Measurements from ENCODE around the gene SBK3. TPM values are rescaled to one million over a fixed set of nuclear protein-coding genes. Genes with fewer than 3 reads are reported as not detected.
A peak's percentile ranks its signal among the peaks of the same experiment; 100 is the strongest.
"Not testable (repeated sequence)": the region's sequence is repeated elsewhere in the genome, so short reads cannot be mapped to it uniquely, and the experiment has no call there.

SBK3 gene
- total RNA-seq, 3 donors from 2014 or later = 1.3 TPM; not detected in 2

DNA sequence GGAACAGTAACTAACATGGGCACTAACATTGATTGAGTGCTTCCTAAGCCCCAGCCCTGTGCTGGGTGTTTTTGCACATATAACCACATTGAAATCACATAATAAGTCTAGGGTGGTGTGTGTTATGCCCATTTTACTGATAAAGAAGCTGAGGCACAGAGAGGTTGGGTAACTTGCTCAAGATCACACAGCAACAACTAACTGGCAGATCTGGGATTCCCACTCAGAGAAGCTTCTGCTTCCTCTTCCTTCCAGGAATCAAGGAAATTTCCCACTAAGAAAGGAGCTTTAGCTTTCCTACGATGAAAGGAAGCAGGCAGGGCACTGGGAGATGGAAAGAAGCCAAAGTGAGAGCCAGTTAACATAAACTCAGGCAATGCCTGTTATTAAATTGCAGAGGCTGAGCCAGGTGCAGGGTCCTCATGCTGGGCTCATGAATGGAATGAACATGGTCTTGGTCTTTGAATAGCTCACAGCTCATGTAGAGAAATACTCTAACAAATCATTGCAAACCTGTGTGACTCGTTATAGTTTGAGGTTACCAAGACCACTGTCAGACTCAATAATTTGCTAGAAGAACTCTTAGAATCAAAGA is 47.0 kb downstream of the SBK3 start:
- intact Hi-C loops (cut with DNase I; ENCODE audit: low total_unique reads) = no loop called here
- peaks cover 0 to 11% of the 10 kb centered on the region in 2 donors for H3K27me3 ChIP-seq
- H3K36me3 ChIP-seq = no peaks in the 10 kb centered on the region
- no peak overlapping the region for H3K4me3 ChIP-seq
- peaks cover 0 to 6% of the 10 kb centered on the region in 2 donors for H3K4me1 ChIP-seq
- no peak for TF ChIP-seq POLR2A (IDR thresholded peaks at IDR 0.05)
- no peak for TF ChIP-seq POLR2AphosphoS5 (IDR thresholded peaks at IDR 0.05)
- TF ChIP-seq, protein P1, sequence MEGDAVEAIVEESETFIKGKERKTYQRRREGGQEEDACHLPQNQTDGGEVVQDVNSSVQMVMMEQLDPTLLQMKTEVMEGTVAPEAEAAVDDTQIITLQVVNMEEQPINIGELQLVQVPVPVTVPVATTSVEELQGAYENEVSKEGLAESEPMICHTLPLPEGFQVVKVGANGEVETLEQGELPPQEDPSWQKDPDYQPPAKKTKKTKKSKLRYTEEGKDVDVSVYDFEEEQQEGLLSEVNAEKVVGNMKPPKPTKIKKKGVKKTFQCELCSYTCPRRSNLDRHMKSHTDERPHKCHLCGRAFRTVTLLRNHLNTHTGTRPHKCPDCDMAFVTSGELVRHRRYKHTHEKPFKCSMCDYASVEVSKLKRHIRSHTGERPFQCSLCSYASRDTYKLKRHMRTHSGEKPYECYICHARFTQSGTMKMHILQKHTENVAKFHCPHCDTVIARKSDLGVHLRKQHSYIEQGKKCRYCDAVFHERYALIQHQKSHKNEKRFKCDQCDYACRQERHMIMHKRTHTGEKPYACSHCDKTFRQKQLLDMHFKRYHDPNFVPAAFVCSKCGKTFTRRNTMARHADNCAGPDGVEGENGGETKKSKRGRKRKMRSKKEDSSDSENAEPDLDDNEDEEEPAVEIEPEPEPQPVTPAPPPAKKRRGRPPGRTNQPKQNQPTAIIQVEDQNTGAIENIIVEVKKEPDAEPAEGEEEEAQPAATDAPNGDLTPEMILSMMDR (IDR thresholded peaks at IDR 0.05) = no peak
- DNase-seq (ENCODE audit: low spot score in 2 of 2) = no peak
- no peak overlapping the region for H3K27ac ChIP-seq
- no peaks in the 10 kb centered on the region for H3K9me3 ChIP-seq

DNA sequence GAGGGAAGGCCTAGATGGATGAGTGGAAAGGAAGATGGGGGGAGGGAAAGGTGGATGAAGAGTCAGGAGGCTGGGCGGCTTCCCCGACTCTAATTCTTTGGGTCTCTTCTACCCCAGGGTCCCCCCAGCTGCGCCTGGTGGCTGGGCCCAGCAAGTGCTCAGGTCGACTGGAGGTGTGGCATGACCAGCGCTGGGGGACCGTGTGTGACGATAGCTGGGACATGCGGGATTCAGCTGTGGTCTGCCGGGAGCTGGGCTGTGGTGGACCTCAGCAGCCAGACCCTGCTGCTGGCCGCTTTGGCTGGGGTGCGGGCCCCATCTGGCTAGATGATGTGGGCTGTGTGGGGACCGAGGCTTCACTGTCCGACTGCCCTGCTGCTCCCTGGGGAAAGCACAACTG is 47.6 kb downstream of the SBK3 start:
- H3K9me3 ChIP-seq = no peaks in the 10 kb centered on the region
- H3K27me3 ChIP-seq = peaks cover 0 to 11% of the 10 kb centered on the region in 2 donors
- TF ChIP-seq POLR2A (IDR thresholded peaks at IDR 0.05) (no peak), POLR2AphosphoS5 (IDR thresholded peaks at IDR 0.05) (no peak)
- no peak overlapping the region for H3K4me3 ChIP-seq
- intact Hi-C loops (cut with DNase I; ENCODE audit: low total_unique reads) = no loop called here
- peaks cover 0 to 6% of the 10 kb centered on the region in 2 donors for H3K4me1 ChIP-seq
- no peaks in the 10 kb centered on the region for H3K36me3 ChIP-seq
- no peak for DNase-seq (ENCODE audit: low spot score in 2 of 2)
- no peak overlapping the region for H3K27ac ChIP-seq

- H3K9me3 ChIP-seq; H3K36me3 ChIP-seq; intact Hi-C loops (cut with DNase I; ENCODE audit: low total_unique reads); H3K4me3 ChIP-seq; H3K4me1 ChIP-seq; H3K27ac ChIP-seq; DNase-seq (ENCODE audit: low spot score in 2 of 2): not testable (repeated sequence)
- peaks cover 0 to 11% of the 10 kb centered on the region in 2 donors for H3K27me3 ChIP-seq
These were observed 48.5 kb downstream of the SBK3 start for GRCh38 chr19:55496820-55497219.

- no peaks in the 10 kb centered on the region for H3K9me3 ChIP-seq
These were observed 49.5 kb downstream of the SBK3 start for GRCh38 chr19:55495646-55496349.

DNA sequence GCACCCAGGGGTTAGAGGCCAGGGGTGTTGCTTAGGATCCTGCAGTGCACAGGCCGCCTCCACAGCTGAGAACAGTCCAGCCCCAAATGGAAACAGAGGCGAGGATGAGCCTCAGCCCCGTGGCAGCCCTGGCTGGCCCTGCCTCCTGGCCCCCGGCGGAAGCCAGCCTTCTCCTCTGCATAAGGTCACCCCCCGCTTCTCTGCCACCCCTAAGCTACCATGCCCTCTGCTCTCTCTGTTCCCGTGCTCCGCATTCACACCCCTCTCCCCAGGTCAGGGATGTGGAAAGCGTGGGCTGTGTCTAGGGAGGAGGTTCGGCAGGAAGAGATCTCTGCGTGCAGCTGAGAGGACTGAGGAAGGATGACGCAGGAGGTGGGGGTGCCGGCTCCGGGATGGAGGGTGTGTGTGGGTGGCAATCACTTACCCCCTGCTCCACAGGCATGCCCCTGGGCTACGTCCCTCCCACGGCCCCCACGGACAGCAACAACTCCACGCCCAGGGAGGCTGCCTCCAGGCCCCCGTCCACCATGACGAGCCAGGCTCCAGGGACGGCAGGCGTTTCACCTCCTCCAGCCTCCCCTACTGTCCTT is 51.1 kb downstream of the SBK3 start:
- intact Hi-C loops (cut with DNase I; ENCODE audit: low total_unique reads) = no loop called here

More at GRCh38 chr19:55495646-55496349, 49.5 kb downstream of the SBK3 start:
- intact Hi-C loops (cut with DNase I; ENCODE audit: low total_unique reads) = no loop called here
- TF ChIP-seq POLR2A (IDR thresholded peaks at IDR 0.05) (no peak), POLR2AphosphoS5 (IDR thresholded peaks at IDR 0.05) (no peak)
- TF ChIP-seq, protein P1 (IDR thresholded peaks at IDR 0.05) = no peak
- no peak overlapping the region for H3K27ac ChIP-seq
- peaks cover 0 to 11% of the 10 kb centered on the region in 2 donors for H3K27me3 ChIP-seq
- H3K36me3 ChIP-seq = no peaks in the 10 kb centered on the region
- no peak overlapping the region for H3K4me3 ChIP-seq
- DNase-seq (ENCODE audit: low spot score in 2 of 2) = no peak
- H3K4me1 ChIP-seq = peaks cover 0 to 6% of the 10 kb centered on the region in 2 donors

More for the DNA sequence above, 51.1 kb downstream of the SBK3 start:
- H3K36me3 ChIP-seq = no peaks in the 10 kb centered on the region
- no peaks in the 10 kb centered on the region for H3K9me3 ChIP-seq
- peaks cover 0 to 6% of the 10 kb centered on the region in 2 donors for H3K4me1 ChIP-seq
- no peak for TF ChIP-seq POLR2A (IDR thresholded peaks at IDR 0.05)
- TF ChIP-seq, protein P1 (IDR thresholded peaks at IDR 0.05) = no peak
- TF ChIP-seq POLR2AphosphoS5 (IDR thresholded peaks at IDR 0.05) = no peak
- peak overlapping the region; percentile 35 to 62 (median 52) for H3K4me3 ChIP-seq
- H3K27ac ChIP-seq = peak overlapping the region; percentile 78 to 95
- peaks cover 0 to 11% of the 10 kb centered on the region in 2 donors for H3K27me3 ChIP-seq
- DNase-seq (ENCODE audit: low spot score in 2 of 2) = no peak
